Karpas-422 (cell line): ENCODE measurements around the gene KLHL30. TPM values are rescaled to one million over a fixed set of nuclear protein-coding genes. Genes with fewer than 3 reads are reported as not detected.

Source experiments
- DNase-seq: peaks from one replicate; pipeline ENCODE4 v3.0.0-alpha.2; 2015
- H2AFZ ChIP-seq: fragments of 200-600 bp; sonication (generic); 2 replicates; pipeline ENCODE4 v1.6.1; 2014; ENCODE audit warnings: antibody characterized with exemption, low read length, mixed read lengths
- H3K27ac ChIP-seq: fragments of 200-600 bp; sonication (generic); 2 replicates; pipeline ENCODE4 v1.5.1; 2014; ENCODE audit warnings: mild to moderate bottlenecking, low read length, moderate library complexity
- H3K27me3 ChIP-seq: fragments of 200-600 bp; sonication (generic); 2 replicates; pipeline ENCODE4 v1.6.1; 2014; ENCODE audit warnings: low read length, mixed read lengths
- H3K36me3 ChIP-seq: fragments of 200-600 bp; sonication (generic); 2 replicates; pipeline ENCODE4 v1.6.1; 2014; ENCODE audit warnings: low read length, mixed read lengths; ENCODE audit not compliant: insufficient read depth
- H3K4me1 ChIP-seq: fragments of 200-600 bp; sonication (generic); 2 replicates; pipeline ENCODE4 v1.6.1; 2014; ENCODE audit warnings: mild to moderate bottlenecking, low read length, mixed read lengths
- H3K4me2 ChIP-seq: fragments of 200-600 bp; sonication (generic); 2 replicates; pipeline ENCODE4 v1.6.1; 2014; ENCODE audit warnings: low read length, low read depth, mild to moderate bottlenecking; ENCODE audit not compliant: poor library complexity, severe bottlenecking
- H3K4me3 ChIP-seq: fragments of 200-600 bp; sonication (generic); 2 replicates; pipeline ENCODE4 v1.5.1; 2014; ENCODE audit warnings: mild to moderate bottlenecking, antibody characterized with exemption, low read length, mixed read lengths
- H3K79me2 ChIP-seq: fragments of 200-600 bp; sonication (generic); 2 replicates; pipeline ENCODE4 v1.6.1; 2014; ENCODE audit warnings: mild to moderate bottlenecking, low read length, mixed read lengths
- H3K9ac ChIP-seq: fragments of 200-600 bp; sonication (generic); 2 replicates; pipeline ENCODE4 v1.6.0; 2014; ENCODE audit warnings: low read length
- H3K9me2 ChIP-seq: fragments of 200-600 bp; sonication (generic), shearing (Covaris generic); replicated peaks from 2 replicates; pipeline ENCODE4 v1.6.0; 2014; ENCODE audit warnings: mild to moderate bottlenecking, low read length, moderate library complexity; ENCODE audit not compliant: insufficient read depth
- H3K9me3 ChIP-seq: fragments of 300-700, 200-600 bp; sonication (generic); 2 replicates; pipeline ENCODE4 v1.6.1; 2014; ENCODE audit warnings: low read length, mixed read lengths
- H4K20me1 ChIP-seq: fragments of 200-600 bp; sonication (generic); 2 replicates; pipeline ENCODE4 v1.6.1; 2014; ENCODE audit warnings: mild to moderate bottlenecking, antibody characterized with exemption, low read length, low read depth; ENCODE audit not compliant: insufficient read depth
- total RNA-seq: library from RNA; depleted of rRNA; stranded (reverse); fragments of >200 nt; shearing (Covaris generic); gene quantifications from 2 replicates; pipeline ENCODE4 v1.2.3, GENCODE V29; 2014; ENCODE audit warnings: low replicate concordance

The KLHL30 gene
- total RNA-seq, 1 experiment from 2014 or later: not detected

DNA sequence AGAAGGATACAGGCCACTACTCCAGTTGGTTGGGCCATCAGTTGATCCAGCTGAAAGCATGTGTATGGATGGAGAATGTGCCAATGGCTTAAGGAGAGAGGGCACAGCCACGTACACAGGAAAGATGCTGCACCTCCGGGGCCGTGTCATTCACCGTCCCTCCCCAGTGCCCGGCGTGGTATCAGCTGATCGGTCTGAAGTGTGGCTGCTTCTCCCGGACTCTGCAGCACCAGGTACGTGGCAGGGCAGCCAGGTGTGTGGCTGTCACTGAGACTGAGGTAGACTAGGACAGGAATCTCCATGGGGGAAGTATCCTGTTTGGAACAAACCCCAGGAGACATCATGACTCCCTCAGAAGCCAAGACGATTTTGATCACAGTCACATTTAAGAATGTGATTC, 16.1 kb downstream of the KLHL30 start:
- H3K27ac ChIP-seq: no peak overlapping the region
- no peaks in the 10 kb centered on the region for H3K27me3 ChIP-seq
- H2AFZ ChIP-seq: no peak overlapping the region
- no peaks in the 10 kb centered on the region for H4K20me1 ChIP-seq
- no peak overlapping the region for H3K9ac ChIP-seq
- H3K79me2 ChIP-seq: no peaks in the 10 kb centered on the region
- peaks cover 4% of the 10 kb centered on the region for H3K4me1 ChIP-seq
- no peak overlapping the region for H3K4me3 ChIP-seq
- no peaks in the 10 kb centered on the region for H3K9me2 ChIP-seq
- H3K36me3 ChIP-seq: no peaks in the 10 kb centered on the region
- no peaks in the 10 kb centered on the region for H3K9me3 ChIP-seq
- DNase-seq: no peak
- H3K4me2 ChIP-seq: no peak overlapping the region

DNA sequence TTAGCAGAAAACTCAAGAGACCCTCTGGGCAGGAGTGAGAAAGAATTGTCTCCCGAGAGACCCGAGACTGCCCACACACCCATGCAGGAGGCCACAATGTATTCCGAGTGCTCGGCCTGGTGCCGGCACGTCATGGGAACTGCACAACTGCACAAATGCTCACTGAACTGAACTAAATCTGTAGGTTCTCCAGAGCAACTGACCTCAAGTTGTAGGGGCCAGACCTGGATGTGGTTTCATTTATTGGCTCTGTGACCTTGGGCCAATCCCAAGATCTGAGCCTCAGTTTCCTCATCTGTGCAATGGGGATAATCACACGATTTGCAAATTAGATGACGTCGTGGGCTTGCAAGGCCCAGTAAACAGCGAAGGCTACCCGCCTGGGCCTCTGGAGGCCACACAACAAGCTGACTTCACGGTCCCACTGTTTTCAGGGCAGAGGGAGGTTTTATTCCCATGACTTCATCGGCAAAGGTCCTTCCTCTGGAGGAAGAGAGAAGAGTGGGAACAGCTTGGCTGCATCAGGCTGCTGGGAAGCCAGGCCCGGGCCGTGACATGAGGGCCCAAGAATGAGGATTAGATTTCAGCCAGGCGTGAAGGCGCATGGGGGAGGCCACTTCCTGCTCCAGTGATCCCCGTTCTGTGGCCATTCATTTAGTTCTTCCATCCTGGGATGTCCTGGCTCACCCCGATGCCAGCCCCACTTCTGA, 16.7 kb downstream of the KLHL30 start:
- no peak for DNase-seq
- H3K4me1 ChIP-seq: peaks cover 10% of the 10 kb centered on the region
- no peak overlapping the region for H3K4me3 ChIP-seq
- H3K27ac ChIP-seq: no peak overlapping the region
- no peaks in the 10 kb centered on the region for H3K9me3 ChIP-seq
- no peaks in the 10 kb centered on the region for H3K27me3 ChIP-seq
- no peaks in the 10 kb centered on the region for H3K9me2 ChIP-seq
- no peaks in the 10 kb centered on the region for H3K79me2 ChIP-seq
- no peak overlapping the region for H3K4me2 ChIP-seq
- H4K20me1 ChIP-seq: no peaks in the 10 kb centered on the region
- H2AFZ ChIP-seq: no peak overlapping the region
- H3K9ac ChIP-seq: no peak overlapping the region
- no peaks in the 10 kb centered on the region for H3K36me3 ChIP-seq

DNA sequence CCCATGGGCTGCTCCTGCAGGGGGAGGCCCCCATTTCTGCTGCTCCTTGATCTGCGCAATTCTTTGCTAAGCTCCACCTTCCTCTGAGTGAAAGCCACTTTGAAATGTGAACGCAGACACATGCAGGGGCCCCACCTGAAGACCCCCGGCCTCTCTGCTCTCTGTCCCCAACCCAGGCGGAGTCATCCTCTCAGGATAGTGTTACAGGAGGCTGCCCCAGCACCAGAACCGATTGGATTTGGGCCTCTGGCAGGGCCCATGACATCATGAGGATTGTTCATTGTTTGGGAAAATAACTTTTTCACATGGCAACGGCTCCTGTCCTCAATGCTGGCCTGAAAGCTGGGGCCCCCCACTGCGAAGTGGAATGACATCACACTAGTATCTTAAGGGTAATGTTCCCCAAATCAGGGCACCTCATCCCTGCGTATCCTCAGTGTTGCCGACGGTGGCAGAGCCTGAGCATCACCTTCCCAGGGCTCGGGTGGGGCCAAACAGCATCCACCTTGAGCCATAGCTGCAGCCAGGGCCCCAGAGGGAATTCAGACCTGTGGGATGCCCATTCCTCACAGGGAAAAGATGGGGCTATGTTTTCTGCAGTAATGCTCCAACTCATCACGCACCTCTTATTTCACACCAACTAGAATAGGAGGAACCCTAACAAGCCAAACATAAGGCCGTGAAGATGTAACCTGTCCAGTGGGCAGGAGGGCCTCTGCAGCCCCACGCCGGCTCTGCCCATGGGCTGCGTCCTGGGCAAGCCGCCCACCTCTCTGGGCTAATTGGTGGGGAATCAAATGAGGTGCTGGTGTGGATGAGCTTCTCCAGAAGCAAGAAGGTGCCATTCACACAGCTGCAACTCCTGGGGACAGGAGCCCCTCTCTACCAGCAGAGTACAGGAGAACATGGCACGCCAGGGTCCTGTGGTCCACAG, 17.6 kb downstream of the KLHL30 start:
- H3K9me2 ChIP-seq: no peaks in the 10 kb centered on the region
- H3K27ac ChIP-seq: no peak overlapping the region
- no peaks in the 10 kb centered on the region for H3K79me2 ChIP-seq
- H3K27me3 ChIP-seq: no peaks in the 10 kb centered on the region
- peaks cover 18% of the 10 kb centered on the region for H3K4me1 ChIP-seq
- H2AFZ ChIP-seq: no peak overlapping the region
- DNase-seq: no peak
- H3K9ac ChIP-seq: no peak overlapping the region
- H3K4me3 ChIP-seq: no peak overlapping the region
- H3K4me2 ChIP-seq: no peak overlapping the region
- no peaks in the 10 kb centered on the region for H4K20me1 ChIP-seq
- no peaks in the 10 kb centered on the region for H3K9me3 ChIP-seq
- H3K36me3 ChIP-seq: no peaks in the 10 kb centered on the region

DNA sequence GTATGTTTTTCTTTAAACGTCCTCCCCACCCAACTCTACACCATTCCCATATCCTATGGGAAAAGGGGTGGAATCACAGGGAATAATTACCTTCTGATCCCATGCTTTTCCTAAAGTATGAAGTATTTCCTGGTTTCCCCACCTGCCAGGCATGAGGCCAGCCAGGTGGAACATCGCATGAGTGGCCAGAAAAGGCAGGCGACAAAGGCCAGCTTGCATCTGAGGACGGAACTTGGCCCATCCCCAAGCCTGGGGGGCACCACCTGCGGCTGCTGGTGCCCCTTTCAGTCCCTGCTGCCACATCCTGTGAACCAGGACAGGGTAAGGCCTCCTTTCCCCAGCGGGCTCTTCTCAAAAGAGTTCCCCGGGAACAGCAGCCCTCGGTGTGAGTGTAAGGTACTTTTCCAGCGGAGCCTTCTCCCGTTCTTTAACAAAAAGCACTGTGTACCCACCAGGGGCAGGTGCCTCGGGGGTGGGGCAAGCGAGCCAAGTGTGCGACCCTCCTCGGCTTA, 19.1 kb downstream of the KLHL30 start:
- H4K20me1 ChIP-seq: no peaks in the 10 kb centered on the region
- no peaks in the 10 kb centered on the region for H3K36me3 ChIP-seq
- no peak overlapping the region for H2AFZ ChIP-seq
- H3K27me3 ChIP-seq: no peaks in the 10 kb centered on the region
- no peaks in the 10 kb centered on the region for H3K9me3 ChIP-seq
- H3K9ac ChIP-seq: no peak overlapping the region
- H3K4me1 ChIP-seq: peaks cover 25% of the 10 kb centered on the region
- DNase-seq: no peak
- H3K27ac ChIP-seq: no peak overlapping the region
- no peak overlapping the region for H3K4me2 ChIP-seq
- H3K4me3 ChIP-seq: no peak overlapping the region
- H3K79me2 ChIP-seq: no peaks in the 10 kb centered on the region
- H3K9me2 ChIP-seq: no peaks in the 10 kb centered on the region

DNA sequence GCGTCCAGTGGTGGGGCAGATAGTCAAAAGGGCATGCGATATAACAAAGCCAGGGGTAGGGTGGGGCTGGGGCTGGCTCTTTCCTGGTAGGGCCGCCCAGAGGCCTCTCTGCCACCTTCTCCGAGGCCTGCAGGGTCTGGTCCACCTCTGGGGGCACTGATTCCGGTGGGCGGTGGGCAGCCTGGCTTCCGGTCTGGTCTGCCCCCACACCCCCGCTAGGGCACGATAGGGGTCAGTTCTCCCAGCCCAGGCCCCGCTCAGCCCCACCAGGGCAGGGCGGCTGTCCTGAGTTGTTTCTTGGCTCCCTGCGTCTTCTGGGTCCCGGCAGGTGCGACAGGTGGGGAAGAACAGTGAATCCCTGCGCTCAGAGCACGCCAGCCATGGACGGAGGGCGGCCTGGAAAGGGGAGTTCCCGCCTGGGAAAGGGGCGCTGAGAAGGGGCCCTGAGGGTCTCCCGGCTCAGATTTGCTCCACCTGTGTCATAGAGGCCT, 19.6 kb downstream of the KLHL30 start:
- H3K79me2 ChIP-seq: no peaks in the 10 kb centered on the region
- H3K27me3 ChIP-seq: no peaks in the 10 kb centered on the region
- peaks cover 25% of the 10 kb centered on the region for H3K4me1 ChIP-seq
- H4K20me1 ChIP-seq: no peaks in the 10 kb centered on the region
- H3K9me2 ChIP-seq: no peaks in the 10 kb centered on the region
- H3K27ac ChIP-seq: no peak overlapping the region
- no peak overlapping the region for H3K4me2 ChIP-seq
- no peaks in the 10 kb centered on the region for H3K36me3 ChIP-seq
- no peak overlapping the region for H3K4me3 ChIP-seq
- no peak overlapping the region for H3K9ac ChIP-seq
- no peaks in the 10 kb centered on the region for H3K9me3 ChIP-seq
- DNase-seq: no peak
- H2AFZ ChIP-seq: no peak overlapping the region

DNA sequence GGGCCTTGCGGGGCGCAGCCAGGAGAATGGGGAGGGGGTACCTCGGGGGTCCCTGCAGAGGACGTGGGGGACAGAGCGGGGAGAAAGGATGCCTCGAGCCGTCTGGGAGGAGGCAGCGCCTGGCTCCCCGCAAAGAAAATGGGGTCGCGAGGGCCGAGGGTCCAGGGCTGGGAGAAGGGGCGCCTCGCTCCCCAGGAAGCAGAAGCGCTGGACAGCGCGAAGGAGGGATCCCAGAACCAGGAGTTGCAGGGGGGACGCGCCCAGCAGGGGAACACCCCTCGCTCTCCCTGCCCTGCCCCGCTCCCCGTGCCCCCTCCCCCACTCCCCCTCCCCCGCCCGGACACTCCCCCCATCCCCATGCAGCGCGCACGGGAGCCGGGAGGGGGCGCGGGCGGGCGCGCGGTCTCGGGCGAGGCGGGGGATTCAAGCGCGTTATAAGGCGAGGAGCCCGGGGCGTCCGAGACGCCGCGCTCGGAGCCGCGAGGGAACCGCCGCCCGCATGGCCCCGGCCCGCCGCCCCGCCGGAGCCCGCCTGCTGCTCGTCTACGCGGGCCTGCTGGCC, 20.1 kb downstream of the KLHL30 start, which contains the start of gene ERFE:
ERFE (plus strand) TSS at position 462 of the 562 bp plus-strand sequence; CDS start at position 500, 38 bp downstream.
- H3K4me3 ChIP-seq: peak within 1 kb of the TSS; percentile 61
- H4K20me1 ChIP-seq: no peaks in the 10 kb centered on the region
- no peaks in the 10 kb centered on the region for H3K27me3 ChIP-seq
- peak; percentile 81 for DNase-seq
- H3K4me2 ChIP-seq: peak within 1 kb of the TSS; percentile 65
- peak within 1 kb of the TSS; percentile 61 for H3K9ac ChIP-seq
- H2AFZ ChIP-seq: no peak within 1 kb of the TSS
- H3K9me2 ChIP-seq: no peaks in the 10 kb centered on the region
- no peaks in the 10 kb centered on the region for H3K9me3 ChIP-seq
- no peaks in the 10 kb centered on the region for H3K36me3 ChIP-seq
- H3K27ac ChIP-seq: no peak within 1 kb of the TSS
- H3K79me2 ChIP-seq: no peaks in the 10 kb centered on the region
- peaks cover 25% of the 10 kb centered on the region for H3K4me1 ChIP-seq

DNA sequence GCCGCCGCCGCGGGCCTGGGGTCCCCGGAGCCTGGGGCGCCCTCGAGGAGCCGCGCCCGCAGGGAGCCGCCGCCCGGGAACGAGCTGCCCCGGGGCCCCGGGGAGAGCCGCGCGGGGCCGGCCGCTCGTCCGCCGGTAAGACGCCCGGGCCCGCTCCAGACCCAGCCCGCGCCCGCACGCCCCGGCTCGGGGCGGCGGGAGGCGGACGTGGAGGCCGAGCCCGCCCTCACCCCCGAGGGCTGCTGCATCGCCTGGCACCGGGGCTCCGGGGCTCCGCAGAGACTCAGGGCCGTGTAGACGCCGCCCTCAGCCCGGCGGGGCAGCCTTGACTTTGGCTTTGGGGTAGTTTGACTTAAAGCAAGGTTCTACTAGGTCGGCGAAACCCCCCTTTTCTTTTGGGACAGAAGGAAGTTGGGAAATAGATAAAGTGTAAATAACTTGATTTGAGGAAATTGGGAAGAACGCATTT, 20.6 kb downstream of the KLHL30 start:
- Histone ChIP-seq H3K9ac (peak overlapping the region; percentile 61), H4K20me1 (no peaks in the 10 kb centered on the region), H3K9me3 (no peaks in the 10 kb centered on the region), H3K4me2 (peak overlapping the region; percentile 65), H3K4me3 (peak overlapping the region; percentile 61), H3K79me2 (no peaks in the 10 kb centered on the region), H3K27me3 (no peaks in the 10 kb centered on the region), H3K4me1 (peaks cover 25% of the 10 kb centered on the region), H3K9me2 (no peaks in the 10 kb centered on the region), H2AFZ (no peak overlapping the region), H3K36me3 (no peaks in the 10 kb centered on the region), H3K27ac (no peak overlapping the region)
- peak; percentile 63 for DNase-seq
